Common myeloid progenitor, CD34-positive (primary cell): ENCODE measurements around the gene PIKFYVE.

Experiments used
- CTCF ChIA-PET: fragments of 350-600 bp; sonication (Branson Sonifier 250); formaldehyde crosslinking; loops from one replicate; lab custom pipeline; 2021; ENCODE audit warnings: antibody characterized with exemption; lab: Charles Lee
- POLR2A ChIA-PET: fragments of 350-600 bp; sonication (Branson Sonifier 250); formaldehyde crosslinking; loops from one replicate; lab custom pipeline; 2021; ENCODE audit warnings: antibody characterized with exemption; lab: Charles Lee
- DNase-seq, 3 donors: peaks; one replicate each; pipeline versions ENCODE4 v3.0.0 to v3.0.0-alpha.2; 2013
- H3K27ac ChIP-seq, 2 experiments: 1 replicate in 1 of 2; 2 replicates in 1 of 2; pipeline ENCODE4 v1.7.0; 2013; ENCODE audit warnings: inconsistent platforms in 2 of 2, low read length in 2 of 2, mild to moderate bottlenecking in 2 of 2, low read depth in 1 of 2, moderate library complexity in 1 of 2; ENCODE audit not compliant: severe bottlenecking in 2 of 2, insufficient read depth in 1 of 2, poor library complexity in 1 of 2
- H3K27me3 ChIP-seq, 5 experiments: replicated peaks in 2 of 5; 1 replicate in 3 of 5; 2 replicates in 2 of 5; pipeline versions ENCODE4 v1.6.1 to v1.7.0; 2013; ENCODE audit warnings: low read length in 4 of 5, mild to moderate bottlenecking in 2 of 5, moderate library complexity in 2 of 5, inconsistent platforms in 1 of 5; ENCODE audit not compliant: insufficient read depth in 5 of 5, control insufficient read depth in 4 of 5
- H3K36me3 ChIP-seq, 4 experiments: 1 replicate in 2 of 4; 2 replicates in 2 of 4; pipeline versions ENCODE4 v1.6.1 to v1.7.0; 2013; ENCODE audit warnings: low read length in 3 of 4, control low read depth in 1 of 4, mild to moderate bottlenecking in 1 of 4; ENCODE audit not compliant: control insufficient read depth in 4 of 4, insufficient read depth in 4 of 4
- H3K4me1 ChIP-seq, 4 experiments: 1 replicate in 3 of 4; 2 replicates in 1 of 4; pipeline versions ENCODE4 v1.6.1 to v1.7.1; 2013; ENCODE audit warnings: low read length in 3 of 4, mild to moderate bottlenecking in 3 of 4, control low read depth in 1 of 4, inconsistent platforms in 1 of 4, moderate library complexity in 1 of 4; ENCODE audit not compliant: control insufficient read depth in 4 of 4, insufficient read depth in 4 of 4; ENCODE audit errors: control extremely low read depth in 1 of 4
- H3K4me3 ChIP-seq, 7 experiments: 1 replicate in 4 of 7; 2 replicates in 3 of 7; pipeline versions ENCODE4 v1.5.1 to v1.7.0; 2013; ENCODE audit warnings: mild to moderate bottlenecking in 7 of 7, low read length in 6 of 7, moderate library complexity in 6 of 7, inconsistent platforms in 2 of 7, low read depth in 2 of 7, control low read depth in 1 of 7; ENCODE audit not compliant: insufficient read depth in 4 of 7, control insufficient read depth in 1 of 7; ENCODE audit errors: extremely low read depth in 1 of 7
- H3K9me3 ChIP-seq, 5 experiments: 1 replicate in 4 of 5; 2 replicates in 1 of 5; pipeline versions ENCODE4 v1.6.1 to v1.7.1; 2013; ENCODE audit warnings: low read length in 4 of 5, mild to moderate bottlenecking in 2 of 5, inconsistent platforms in 1 of 5, low read depth in 1 of 5, moderate library complexity in 1 of 5; ENCODE audit not compliant: control insufficient read depth in 4 of 5, insufficient read depth in 2 of 5; ENCODE audit errors: control extremely low read depth in 1 of 5
- WGBS: methylation state at CpG from one replicate; pipeline ENCODE4 v1.1.5; 2013; ENCODE audit not compliant: insufficient coverage; 5-methylcytosine and 5-hydroxymethylcytosine counted together

Gene PIKFYVE

GRCh38 chr2:208249296-208249695 lies 16.8 kb upstream of the PIKFYVE start:
- Histone ChIP-seq H3K9me3 (no peaks in the 10 kb centered on the region), H3K27ac (peak overlapping the region in 1 of 2 experiments; percentile 29), H3K36me3 (peaks cover 20 to 90% (median 42%) of the 10 kb centered on the region in 4 experiments), H3K4me3 (no peak overlapping the region), H3K4me1 (peaks cover 33 to 52% (median 40%) of the 10 kb centered on the region in 4 experiments), H3K27me3 (no peaks in the 10 kb centered on the region)
- no peak for DNase-seq
- ChIA-PET POLR2A (no interaction called here), CTCF (interaction anchor here (2.0 kb wide), 1 partner anchor 74 kb away, joined by 10 read pairs; no protein-coding TSS in a partner anchor)
- WGBS: 100% methylated on average over 1 of the region's 2 CpGs

- Histone ChIP-seq H3K36me3 (peaks cover 18 to 79% (median 36%) of the 10 kb centered on the region in 4 experiments), H3K9me3 (no peaks in the 10 kb centered on the region), H3K27me3 (no peaks in the 10 kb centered on the region), H3K27ac (peak overlapping the region in 1 of 2 experiments; percentile 79), H3K4me1 (peaks cover 35 to 53% (median 41%) of the 10 kb centered on the region in 4 experiments), H3K4me3 (peak overlapping the region in 6 of 7 experiments; percentile 7 to 59 (median 38))
- ChIA-PET CTCF (no interaction called here), POLR2A (no interaction called here)
- no CpG with 5 or more reads among the region's 2 CpGs for WGBS
- peak in 2 of 3 donors; percentile 50 to 57 for DNase-seq
Measured at GRCh38 chr2:208250388-208250787, 15.7 kb upstream of the PIKFYVE start.

- 95% methylated on average over 4 of the region's 4 CpGs for WGBS
- CTCF ChIA-PET: interaction anchor here (1.1 to 9.0 kb wide), 5 partner anchors 9 to 77 kb away, joined by 4 to 100 read pairs (median 5); partner anchors contain the start of gene PIKFYVE
- Histone ChIP-seq H3K27ac (peak overlapping the region in 1 of 2 experiments; percentile 79), H3K4me1 (peaks cover 35 to 60% (median 46%) of the 10 kb centered on the region in 4 experiments), H3K27me3 (no peaks in the 10 kb centered on the region), H3K36me3 (peaks cover 15 to 72% (median 30%) of the 10 kb centered on the region in 4 experiments), H3K4me3 (peak overlapping the region in 2 of 7 experiments; percentile 5 to 51), H3K9me3 (no peaks in the 10 kb centered on the region)
- DNase-seq: no peak
- POLR2A ChIA-PET: no interaction called here
Measured at GRCh38 chr2:208251098-208251497, 15.0 kb upstream of the PIKFYVE start.

- H3K36me3 ChIP-seq: peaks cover 8 to 56% (median 15%) of the 10 kb centered on the region in 4 experiments
- DNase-seq: peak in 2 of 3 donors; percentile 39 to 57
- POLR2A ChIA-PET: no interaction called here
- CTCF ChIA-PET: interaction anchor here (1.0 to 9.0 kb wide), 12 partner anchors 9 to 150 kb away, joined by 3 to 100 read pairs (median 8); partner anchors contain the start of gene PIKFYVE
- H3K27me3 ChIP-seq: no peaks in the 10 kb centered on the region
- peak overlapping the region; percentile 29 to 79 for H3K27ac ChIP-seq
- H3K4me3 ChIP-seq: peak overlapping the region in 4 of 7 experiments; percentile 88 to 99 (median 95)
- no CpG with 5 or more reads among the region's 3 CpGs for WGBS
- no peaks in the 10 kb centered on the region for H3K9me3 ChIP-seq
- H3K4me1 ChIP-seq: peaks cover 35 to 60% (median 46%) of the 10 kb centered on the region in 4 experiments
Measured at GRCh38 chr2:208252716-208253492, 13.2 kb upstream of the PIKFYVE start.

- H3K27ac ChIP-seq: peak overlapping the region in 1 of 2 experiments; percentile 79
- POLR2A ChIA-PET: interaction anchor here (1.1 to 2.0 kb wide), 4 partner anchors 11 to 152 kb away, joined by 3 to 7 read pairs (median 4); partner anchors contain the start of gene PIKFYVE
- 0% methylated on average over 5 of the region's 7 CpGs for WGBS
- peak overlapping the region; percentile 75 to 99 (median 91) for H3K4me3 ChIP-seq
- H3K36me3 ChIP-seq: peaks cover 3 to 48% (median 8%) of the 10 kb centered on the region in 4 experiments
- CTCF ChIA-PET: interaction anchor here (1.0 to 9.0 kb wide), 11 partner anchors 8 to 151 kb away, joined by 3 to 100 read pairs (median 10); partner anchors contain the start of gene PIKFYVE
- no peaks in the 10 kb centered on the region for H3K9me3 ChIP-seq
- no peaks in the 10 kb centered on the region for H3K27me3 ChIP-seq
- DNase-seq: no peak
- H3K4me1 ChIP-seq: peaks cover 35 to 60% (median 46%) of the 10 kb centered on the region in 4 experiments
Measured at GRCh38 chr2:208253600-208254117, 12.4 kb upstream of the PIKFYVE start.

GRCh38 chr2:208254118-208254870 lies 11.8 kb upstream of the PIKFYVE start:
- Histone ChIP-seq H3K4me1 (peaks cover 34 to 55% (median 45%) of the 10 kb centered on the region in 4 experiments), H3K9me3 (peaks cover 0 to 2% (median 0%) of the 10 kb centered on the region in 5 experiments), H3K4me3 (peak overlapping the region; percentile 75 to 99 (median 91)), H3K27me3 (no peaks in the 10 kb centered on the region), H3K27ac (peak overlapping the region in 1 of 2 experiments; percentile 79), H3K36me3 (peaks cover 2 to 42% (median 4%) of the 10 kb centered on the region in 4 experiments)
- WGBS: under 1% methylated on average over 30 of the region's 36 CpGs
- peak; percentile 87 to 94 (median 94) for DNase-seq
- ChIA-PET CTCF (interaction anchor here (0.5 to 9.0 kb wide), 11 partner anchors 12 to 334 kb away, joined by 3 to 100 read pairs (median 7); partner anchors contain the start of gene PIKFYVE), POLR2A (interaction anchor here (0.5 to 2.0 kb wide), 5 partner anchors 11 to 153 kb away, joined by 3 to 7 read pairs (median 4); partner anchors contain the start of gene PIKFYVE)
